Measurements from ENCODE around the gene TPST1.
"Not testable (repeated sequence)": the region's sequence is repeated elsewhere in the genome, so short reads cannot be mapped to it uniquely, and the experiment has no call there.

TPST1 gene

DNA sequence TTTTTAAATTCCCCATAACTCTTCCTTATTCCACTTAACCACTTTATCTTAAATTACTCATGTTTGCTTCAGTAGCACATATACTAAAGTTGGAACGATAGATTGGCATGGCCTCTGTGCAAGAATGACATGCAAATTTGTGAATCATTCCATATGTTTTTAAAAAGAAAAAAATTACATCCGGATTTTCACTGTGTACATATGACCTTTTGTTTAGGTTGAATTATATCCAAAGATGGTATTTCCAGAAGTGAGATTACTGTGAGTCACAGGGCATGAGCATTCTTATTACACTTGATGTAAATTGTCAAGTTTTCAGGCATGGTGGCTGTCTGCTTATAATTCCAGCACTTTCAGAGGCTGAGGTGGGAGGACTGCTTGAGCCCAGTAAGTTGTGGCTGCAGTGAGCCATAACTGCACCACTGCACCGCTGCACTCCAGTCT is 190.0 kb downstream of the TPST1 start:
- DNase-seq: not testable (repeated sequence)

DNA sequence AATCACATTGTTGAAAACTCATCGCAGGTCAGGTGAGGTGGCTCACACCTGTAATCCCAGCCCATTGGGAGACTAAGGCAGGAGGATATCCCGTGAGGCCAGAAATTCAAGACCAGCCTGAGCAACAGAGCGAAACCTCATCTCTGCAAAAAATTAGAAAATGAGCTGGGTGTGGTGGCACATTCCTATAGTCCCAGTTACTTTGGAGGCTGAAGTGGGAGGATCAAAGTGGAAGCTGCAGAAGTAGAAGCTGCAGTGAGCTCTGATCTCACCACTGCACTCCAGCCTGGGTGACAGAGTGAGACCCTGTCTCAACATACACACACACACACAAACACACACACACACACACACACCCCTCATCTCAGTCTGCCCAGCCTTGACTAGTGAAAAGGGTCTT is 190.9 kb downstream of the TPST1 start:
- DNase-seq: not testable (repeated sequence)

DNA sequence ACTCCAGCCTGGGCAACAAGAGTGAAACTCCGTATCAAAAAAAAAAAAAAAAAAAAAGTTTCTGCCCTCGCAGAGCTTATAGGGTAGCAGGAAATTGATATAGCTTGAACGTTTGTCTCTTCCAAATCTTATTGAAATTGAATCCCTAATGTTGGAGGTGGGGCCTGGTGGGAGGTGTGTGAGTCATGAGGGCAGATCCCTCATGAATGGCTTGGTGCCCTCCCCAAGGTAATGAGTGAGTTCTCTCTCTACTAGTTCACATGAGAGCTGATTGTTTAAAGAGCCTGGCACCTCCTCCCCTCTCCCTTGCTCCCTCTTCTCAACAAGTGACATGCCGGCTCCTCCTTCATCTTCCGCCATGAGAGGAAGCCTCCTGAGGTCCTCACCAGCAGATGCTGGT is 193.7 kb downstream of the TPST1 start:
- not testable (repeated sequence) for DNase-seq

DNA sequence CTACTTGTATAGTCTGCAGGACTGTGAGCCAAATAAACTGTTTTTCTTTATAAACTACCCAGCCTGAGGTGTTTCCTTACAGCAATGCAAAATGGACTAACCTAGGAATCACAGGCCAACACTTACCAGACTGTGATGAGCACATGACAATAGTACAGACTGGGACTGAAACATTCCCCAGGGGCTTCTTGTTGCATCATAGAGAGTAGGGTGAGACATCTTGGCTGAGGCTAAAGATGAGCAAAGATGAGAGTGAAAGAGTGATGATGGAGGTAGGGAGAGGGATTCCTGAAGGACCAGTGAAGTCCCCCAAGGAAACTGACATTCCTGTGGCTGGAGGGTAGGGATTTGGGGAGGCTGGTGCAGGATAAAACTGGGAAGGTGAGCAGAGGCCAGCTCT is 194.4 kb downstream of the TPST1 start:
- DNase-seq: no peak

DNA sequence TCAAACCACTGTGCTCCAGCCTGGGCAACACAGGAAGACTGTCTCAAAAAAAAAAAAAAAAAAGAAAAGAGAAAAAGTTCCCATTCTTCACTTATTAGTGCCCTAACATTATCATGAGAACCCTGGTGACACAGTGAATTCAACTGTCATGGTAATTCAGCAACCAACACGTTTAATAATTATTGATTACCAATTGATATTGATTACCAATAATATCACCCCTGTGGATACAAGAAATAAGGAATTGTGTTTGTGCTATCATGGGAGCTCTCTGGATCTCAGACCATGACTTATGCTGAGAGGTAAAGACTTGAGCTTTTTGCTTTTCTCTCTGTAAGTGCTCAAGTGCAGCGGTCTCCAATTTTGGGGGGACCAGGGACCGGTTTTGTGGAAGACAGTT is 195.3 kb downstream of the TPST1 start:
- no peak for DNase-seq

DNA sequence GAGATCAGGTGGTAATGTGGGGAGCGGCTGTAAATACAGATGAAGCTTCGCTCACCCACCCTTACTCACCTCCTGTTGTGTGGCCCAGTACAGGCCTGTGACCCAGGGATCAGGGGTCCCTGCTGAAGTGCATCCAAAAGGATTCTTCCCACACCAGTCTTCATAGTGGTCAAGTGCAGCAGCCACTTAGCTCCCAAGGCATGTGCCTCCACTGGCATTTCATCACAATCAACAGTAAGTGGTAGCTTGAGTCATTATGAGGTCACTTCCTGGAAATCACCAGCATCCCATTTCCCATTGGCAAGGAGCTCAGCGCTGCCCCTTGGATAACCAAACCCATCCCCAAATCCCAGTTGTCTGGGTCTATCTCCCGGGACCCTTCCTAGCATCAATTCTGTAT is 196.0 kb downstream of the TPST1 start:
- DNase-seq: not testable (repeated sequence)

DNA sequence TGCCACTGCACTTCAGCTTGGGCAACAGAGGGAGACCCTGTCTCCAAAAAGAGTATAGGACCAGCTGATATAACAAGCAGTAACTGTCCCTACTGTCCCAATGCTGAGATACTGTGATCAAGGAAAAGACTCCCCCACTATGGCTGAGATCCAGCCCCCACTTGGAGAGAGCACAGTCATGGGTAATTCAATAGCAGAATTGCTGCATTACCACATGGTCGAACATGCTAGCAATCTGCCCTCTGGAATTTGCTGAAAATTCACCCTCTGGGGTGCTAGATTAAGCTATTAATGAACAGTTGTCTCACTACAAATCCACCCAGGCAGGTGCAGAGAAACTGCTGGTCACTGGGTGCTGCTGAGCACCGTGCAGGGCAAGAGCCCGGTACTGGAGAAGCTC is 196.8 kb downstream of the TPST1 start:
- DNase-seq: not testable (repeated sequence)

DNA sequence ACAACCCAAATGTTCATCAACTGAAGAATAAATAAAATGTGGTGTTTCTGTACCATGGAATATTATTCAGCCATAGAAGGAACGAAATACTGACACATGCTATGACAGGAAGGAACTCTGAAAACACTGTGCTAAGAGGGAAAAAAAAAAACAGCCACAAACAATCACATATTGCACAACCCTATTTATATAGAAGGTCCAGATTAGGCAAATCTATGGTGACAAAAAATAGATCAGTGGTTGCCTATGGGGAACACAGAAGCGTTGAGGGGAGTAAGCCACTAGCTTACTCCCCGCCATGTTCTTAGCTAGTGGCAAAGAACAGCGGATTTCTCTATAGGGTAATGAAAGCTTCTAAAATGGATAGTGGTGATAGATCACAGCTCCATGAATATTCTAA is 198.4 kb downstream of the TPST1 start:
- no peak for DNase-seq

DNA sequence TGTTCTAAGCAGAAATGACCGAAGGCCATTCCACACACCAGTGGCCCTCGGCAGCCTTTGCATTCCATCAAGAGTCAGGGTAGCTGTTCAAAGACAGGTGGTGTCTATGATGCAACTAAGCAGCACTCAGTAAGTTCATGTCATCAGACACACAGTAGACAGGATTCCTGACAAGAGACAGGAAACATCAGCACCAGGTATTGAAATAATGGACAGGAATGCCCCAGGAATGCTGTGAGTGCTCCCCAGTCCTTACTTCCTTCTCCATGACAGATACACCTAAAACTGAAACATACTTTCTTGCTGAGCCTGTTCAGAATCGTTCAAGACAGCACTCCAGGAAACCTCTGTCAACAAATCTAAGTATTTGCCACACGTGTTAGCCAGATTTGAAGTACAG is 204.4 kb downstream of the TPST1 start:
- no peak for DNase-seq

Measured in NCI-H1417 (cell line).